GM10266 (cell line): ENCODE data around the gene IFT172.

ENCODE experiments used
- DNase-seq: peaks from one replicate; pipeline ENCODE4 v3.0.0; 2012; ENCODE audit errors: extremely low spot score
- TF ChIP-seq, protein P1 (sequence below): IDR thresholded peaks from 2 replicates; pipeline ENCODE4 v1.5.1; 2012; ENCODE audit warnings: mild to moderate bottlenecking, low read depth; ENCODE audit not compliant: control insufficient read depth, insufficient read depth; ENCODE audit errors: missing control alignments

Gene IFT172

DNA sequence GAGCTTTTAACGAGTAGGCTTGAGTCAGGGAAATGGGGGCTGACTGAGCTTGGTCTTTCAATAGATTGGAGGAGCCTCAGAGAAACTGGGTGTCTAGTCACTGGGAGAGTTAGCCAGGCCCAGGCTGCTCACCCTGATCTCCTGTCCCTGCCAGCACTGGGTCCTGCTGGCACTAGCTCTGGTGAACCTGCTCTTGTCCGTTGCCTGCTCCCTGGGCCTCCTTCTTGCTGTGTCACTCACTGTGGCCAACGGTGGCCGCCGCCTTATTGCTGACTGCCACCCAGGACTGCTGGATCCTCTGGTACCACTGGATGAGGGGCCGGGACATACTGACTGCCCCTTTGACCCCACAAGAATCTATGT lies 46.6 kb downstream of the IFT172 start:
- no peak for DNase-seq
- TF ChIP-seq, protein P1, sequence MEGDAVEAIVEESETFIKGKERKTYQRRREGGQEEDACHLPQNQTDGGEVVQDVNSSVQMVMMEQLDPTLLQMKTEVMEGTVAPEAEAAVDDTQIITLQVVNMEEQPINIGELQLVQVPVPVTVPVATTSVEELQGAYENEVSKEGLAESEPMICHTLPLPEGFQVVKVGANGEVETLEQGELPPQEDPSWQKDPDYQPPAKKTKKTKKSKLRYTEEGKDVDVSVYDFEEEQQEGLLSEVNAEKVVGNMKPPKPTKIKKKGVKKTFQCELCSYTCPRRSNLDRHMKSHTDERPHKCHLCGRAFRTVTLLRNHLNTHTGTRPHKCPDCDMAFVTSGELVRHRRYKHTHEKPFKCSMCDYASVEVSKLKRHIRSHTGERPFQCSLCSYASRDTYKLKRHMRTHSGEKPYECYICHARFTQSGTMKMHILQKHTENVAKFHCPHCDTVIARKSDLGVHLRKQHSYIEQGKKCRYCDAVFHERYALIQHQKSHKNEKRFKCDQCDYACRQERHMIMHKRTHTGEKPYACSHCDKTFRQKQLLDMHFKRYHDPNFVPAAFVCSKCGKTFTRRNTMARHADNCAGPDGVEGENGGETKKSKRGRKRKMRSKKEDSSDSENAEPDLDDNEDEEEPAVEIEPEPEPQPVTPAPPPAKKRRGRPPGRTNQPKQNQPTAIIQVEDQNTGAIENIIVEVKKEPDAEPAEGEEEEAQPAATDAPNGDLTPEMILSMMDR: no peak

DNA sequence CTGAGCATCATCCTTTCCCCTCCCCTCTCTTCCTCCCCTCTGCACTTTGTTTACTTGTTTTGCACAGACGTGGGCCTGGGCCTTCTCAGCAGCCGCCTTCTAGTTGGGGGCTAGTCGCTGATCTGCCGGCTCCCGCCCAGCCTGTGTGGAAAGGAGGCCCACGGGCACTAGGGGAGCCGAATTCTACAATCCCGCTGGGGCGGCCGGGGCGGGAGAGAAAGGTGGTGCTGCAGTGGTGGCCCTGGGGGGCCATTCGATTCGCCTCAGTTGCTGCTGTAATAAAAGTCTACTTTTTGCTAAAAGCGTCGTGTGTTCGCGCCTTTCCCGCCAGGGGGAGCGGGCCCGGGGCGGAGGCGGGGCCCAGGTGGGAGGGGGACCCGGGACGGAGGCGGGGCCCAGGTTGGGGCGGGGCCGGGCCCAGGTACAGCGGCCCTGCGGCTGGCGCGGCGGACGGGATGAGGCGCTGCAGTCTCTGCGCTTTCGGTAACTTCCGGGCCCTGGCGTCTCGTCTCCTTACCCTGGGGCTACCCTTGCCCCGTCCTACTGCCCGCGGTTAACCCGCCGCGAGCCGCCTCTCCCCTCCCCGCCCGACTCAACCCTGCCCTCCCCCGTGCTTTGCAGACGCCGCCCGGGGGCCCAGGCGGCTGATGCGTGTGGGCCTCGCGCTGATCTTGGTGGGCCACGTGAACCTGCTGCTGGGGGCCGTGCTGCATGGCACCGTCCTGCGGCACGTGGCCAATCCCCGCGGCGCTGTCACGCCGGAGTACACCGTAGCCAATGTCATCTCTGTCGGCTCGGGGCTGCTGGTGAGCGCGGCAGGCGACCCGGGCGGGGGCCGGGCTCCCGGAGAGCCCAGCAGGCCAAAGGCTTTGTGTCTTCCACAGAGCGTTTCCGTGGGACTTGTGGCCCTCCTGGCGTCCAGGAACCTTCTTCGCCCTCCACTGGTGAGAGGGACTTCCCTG lies 47.3 kb downstream of the IFT172 start, which contains the start of gene KRTCAP3:
KRTCAP3 (plus strand) TSS at position 424 of the 962 bp plus-strand sequence; CDS start at position 456, 32 bp downstream.
- DNase-seq: peak; percentile 32
- TF ChIP-seq, protein P1: no peak

DNA sequence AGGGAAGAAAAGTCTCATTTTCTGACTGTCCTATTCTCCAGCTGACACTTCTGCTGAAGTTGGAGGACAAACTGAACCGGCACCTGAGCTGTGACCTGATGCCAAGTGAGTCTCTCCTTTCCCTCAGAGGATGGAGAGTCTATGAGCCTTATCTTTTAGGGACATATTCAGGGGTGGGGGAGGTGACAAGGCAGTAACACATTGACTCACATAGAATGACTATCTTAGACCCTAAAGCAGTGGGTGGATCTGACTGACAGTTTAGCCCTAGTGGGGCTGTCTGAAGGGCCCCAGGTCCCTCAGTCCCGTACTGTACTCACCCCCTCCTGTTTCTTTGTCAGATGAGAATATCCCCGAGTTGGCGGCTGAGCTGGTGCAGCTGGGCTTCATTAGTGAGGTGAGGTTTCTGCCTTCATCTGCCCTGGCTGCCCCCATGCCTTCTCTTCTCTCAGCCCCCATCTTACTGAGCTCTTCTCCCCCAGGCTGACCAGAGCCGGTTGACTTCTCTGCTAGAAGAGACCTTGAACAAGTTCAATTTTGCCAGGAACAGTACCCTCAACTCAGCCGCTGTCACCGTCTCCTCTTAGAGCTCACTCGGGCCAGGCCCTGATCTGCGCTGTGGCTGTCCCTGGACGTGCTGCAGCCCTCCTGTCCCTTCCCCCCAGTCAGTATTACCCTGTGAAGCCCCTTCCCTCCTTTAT lies 48.2 kb downstream of the IFT172 start:
- no peak for DNase-seq
- TF ChIP-seq, protein P1: no peak

DNA sequence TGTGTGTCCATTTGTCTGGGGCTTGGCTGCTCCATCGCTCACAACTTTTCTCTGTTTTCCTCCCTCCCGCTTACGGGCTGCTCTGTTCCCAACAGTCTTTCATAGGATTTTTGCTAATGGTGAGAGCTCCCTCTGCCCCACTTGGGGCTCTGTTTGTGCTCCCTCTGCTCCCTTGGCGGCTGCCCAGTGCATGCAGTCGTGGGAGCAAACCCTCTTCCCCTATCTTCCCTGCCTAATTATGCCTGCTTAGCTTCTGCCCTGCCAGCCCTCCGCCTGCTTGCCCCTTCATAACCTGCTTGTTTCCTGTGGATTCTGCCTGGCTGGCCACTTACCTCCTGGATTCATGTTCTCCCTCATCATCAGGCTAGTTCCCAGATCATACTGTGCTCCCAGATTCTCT lies 53.9 kb downstream of the IFT172 start:
- DNase-seq: no peak
- TF ChIP-seq, protein P1: no peak

DNA sequence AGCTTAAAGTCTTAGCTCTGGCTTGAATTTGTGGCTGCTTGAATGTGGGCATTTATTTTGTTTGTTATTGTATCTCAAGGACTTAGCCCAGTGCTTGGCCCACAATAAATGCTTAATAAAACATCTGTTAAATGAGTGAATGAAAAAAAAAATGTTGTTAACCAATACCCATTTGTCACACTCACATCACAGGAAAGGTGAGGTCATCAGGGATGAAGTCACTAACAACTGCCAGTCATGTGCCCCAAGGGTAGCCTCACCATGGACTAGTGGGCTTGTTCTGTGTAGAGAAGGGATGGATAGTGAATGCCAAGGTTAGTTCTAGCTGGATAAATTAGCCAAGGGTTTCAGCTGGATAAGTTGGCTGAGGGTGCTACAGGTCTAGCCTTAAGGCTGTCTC lies 58.1 kb downstream of the IFT172 start:
- DNase-seq: no peak
- TF ChIP-seq, protein P1: no peak

DNA sequence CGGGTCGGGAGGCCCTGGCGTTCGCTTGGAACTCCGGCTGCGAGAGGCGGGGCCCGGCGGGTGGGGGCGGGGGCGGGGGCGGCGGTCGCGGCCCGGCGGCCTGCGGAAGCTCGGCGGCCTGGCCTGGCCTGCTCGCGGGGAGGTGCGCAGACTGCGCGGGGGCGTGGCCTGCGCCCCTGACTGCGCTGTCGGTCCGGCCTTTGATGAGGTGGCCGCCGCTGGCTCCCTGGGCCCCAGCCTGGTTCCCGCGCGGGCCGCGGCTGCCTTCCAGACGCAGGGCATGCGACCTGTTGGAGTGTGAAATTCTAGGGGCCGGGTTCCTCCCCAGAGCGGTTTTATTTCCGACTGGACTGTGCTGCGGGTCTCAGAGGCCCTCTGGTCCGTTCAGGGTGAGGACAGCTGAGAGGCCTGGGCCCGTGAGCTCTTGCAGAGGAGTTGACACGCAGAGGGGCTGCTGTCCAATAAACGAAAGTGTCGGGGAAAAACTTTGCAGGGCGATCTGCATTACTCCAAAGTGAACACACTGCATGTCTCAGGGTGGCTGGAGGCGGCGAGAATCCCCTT lies 60.5 kb downstream of the IFT172 start:
- DNase-seq: peak; percentile 93
- TF ChIP-seq, protein P1: no peak
